ENCODE results near the gene RIMBP2. TPM values are rescaled to one million over a fixed set of nuclear protein-coding genes. Genes with fewer than 3 reads are reported as not detected.

The RIMBP2 gene
- total and polyA plus RNA-seq, 2 experiments from 2014 or later: not detected

GRCh38 chr12:130486146-130486435 is 230.0 kb downstream of the RIMBP2 start:
- Histone ChIP-seq H3K4me3 (no peak overlapping the region), H2AFZ (no peak overlapping the region), H3K4me2 (ENCODE audit: unreplicated experiment) (no peak overlapping the region), H3K9ac (no peak overlapping the region), H3K9me2 (ENCODE audit: insufficient read depth) (no peaks in the 10 kb centered on the region), H3K27me3 (replicated peaks; ENCODE audit: insufficient read depth) (no peaks in the 10 kb centered on the region), H3K27ac (no peak overlapping the region), H3K9me3 (ENCODE audit: low read depth) (no peaks in the 10 kb centered on the region), H3F3A (ENCODE audit: insufficient read depth) (no peaks in the 10 kb centered on the region), H3K79me2 (ENCODE audit: insufficient read depth) (no peaks in the 10 kb centered on the region), H3K4me1 (ENCODE audit: insufficient read depth) (no peaks in the 10 kb centered on the region), H3K36me3 (ENCODE audit: low read depth) (no peaks in the 10 kb centered on the region), H4K20me1 (ENCODE audit: insufficient read depth) (no peaks in the 10 kb centered on the region)
- TF ChIP-seq EZH2phosphoT487 (IDR thresholded peaks at IDR 0.05; ENCODE audit: insufficient read depth, low read depth) (no peak), EZH2 (IDR thresholded peaks at IDR 0.05; ENCODE audit: insufficient read depth, poor library complexity, severe bottlenecking) (no peak)
- 43 to 54% methylated on average over 10 of the region's 10 CpGs for WGBS, 2 experiments (ENCODE audit: low coverage in 1 of 2, low lambda C conversion rate in 2 of 2, missing lambda C conversion rate in 2 of 2)
- in situ Hi-C loops (cut with MboI): no loop called here
- DNase-seq: no peak

DNA sequence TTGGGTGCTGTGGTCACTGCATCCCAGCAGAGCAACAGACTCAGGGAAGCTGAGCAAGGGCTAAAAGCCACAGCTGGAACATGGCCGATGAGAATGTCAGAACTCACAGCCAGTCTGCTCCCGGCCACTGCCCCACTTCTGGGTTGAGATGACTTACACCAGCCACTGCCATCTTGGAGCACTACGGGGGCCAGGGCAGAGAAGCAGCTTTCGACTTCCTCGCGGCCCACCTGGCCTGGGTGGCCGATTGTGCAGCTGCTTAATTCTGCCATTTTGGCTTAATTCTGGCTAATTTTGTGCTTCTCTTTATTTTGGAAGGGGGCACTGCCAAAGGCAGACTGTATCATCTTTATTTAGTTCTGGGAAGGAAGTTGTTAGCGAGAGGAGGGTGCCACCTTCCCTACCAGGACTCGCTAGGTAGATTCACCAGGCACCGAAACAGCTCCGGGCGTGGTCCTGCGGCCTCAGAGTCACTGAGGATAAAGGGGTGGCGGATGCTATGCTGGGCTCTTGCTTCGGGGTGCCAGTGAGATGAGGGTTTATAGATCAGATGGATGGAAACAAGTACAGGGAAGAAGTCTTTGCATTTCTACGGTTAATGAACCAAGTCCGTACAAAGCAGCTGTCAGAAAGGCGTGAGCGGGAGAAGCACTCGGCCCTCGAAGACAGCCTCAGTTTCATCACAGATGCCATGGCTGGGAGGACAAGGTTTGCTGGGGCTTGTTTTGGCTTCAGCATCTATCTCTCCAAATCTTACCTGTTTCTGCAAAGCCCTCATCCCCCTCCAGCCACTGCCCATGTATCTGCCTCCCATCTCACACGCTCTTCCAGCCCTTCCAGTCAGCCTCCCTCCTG is 230.6 kb downstream of the RIMBP2 start:
- Histone ChIP-seq H3K27me3 (replicated peaks; ENCODE audit: insufficient read depth) (no peaks in the 10 kb centered on the region), H3K79me2 (ENCODE audit: insufficient read depth) (no peaks in the 10 kb centered on the region), H3K4me1 (ENCODE audit: insufficient read depth) (no peaks in the 10 kb centered on the region), H2AFZ (no peak overlapping the region), H4K20me1 (ENCODE audit: insufficient read depth) (no peaks in the 10 kb centered on the region), H3K9me3 (ENCODE audit: low read depth) (no peaks in the 10 kb centered on the region), H3F3A (ENCODE audit: insufficient read depth) (no peaks in the 10 kb centered on the region), H3K36me3 (ENCODE audit: low read depth) (no peaks in the 10 kb centered on the region), H3K4me3 (no peak overlapping the region), H3K27ac (no peak overlapping the region), H3K9me2 (ENCODE audit: insufficient read depth) (no peaks in the 10 kb centered on the region), H3K4me2 (ENCODE audit: unreplicated experiment) (no peak overlapping the region), H3K9ac (no peak overlapping the region)
- no peak for TF ChIP-seq EZH2 (IDR thresholded peaks at IDR 0.05; ENCODE audit: insufficient read depth, poor library complexity, severe bottlenecking)
- in situ Hi-C loops (cut with MboI): no loop called here
- no peak for DNase-seq
- WGBS, 2 experiments (ENCODE audit: low coverage in 1 of 2, low lambda C conversion rate in 2 of 2, missing lambda C conversion rate in 2 of 2): 72% methylated on average over 22 of the region's 22 CpGs

- Histone ChIP-seq H3K4me3 (no peak overlapping the region), H3K36me3 (ENCODE audit: low read depth) (no peaks in the 10 kb centered on the region), H3K4me1 (ENCODE audit: insufficient read depth) (no peaks in the 10 kb centered on the region), H3K27ac (no peak overlapping the region), H3F3A (ENCODE audit: insufficient read depth) (no peaks in the 10 kb centered on the region), H4K20me1 (ENCODE audit: insufficient read depth) (no peaks in the 10 kb centered on the region), H3K9me3 (ENCODE audit: low read depth) (no peaks in the 10 kb centered on the region), H3K27me3 (replicated peaks; ENCODE audit: insufficient read depth) (no peaks in the 10 kb centered on the region), H3K4me2 (ENCODE audit: unreplicated experiment) (no peak overlapping the region), H3K9me2 (ENCODE audit: insufficient read depth) (no peaks in the 10 kb centered on the region), H3K79me2 (ENCODE audit: insufficient read depth) (no peaks in the 10 kb centered on the region), H3K9ac (no peak overlapping the region), H2AFZ (no peak overlapping the region)
- TF ChIP-seq EZH2 (IDR thresholded peaks at IDR 0.05; ENCODE audit: insufficient read depth, poor library complexity, severe bottlenecking): no peak
- no peak for TF ChIP-seq EZH2phosphoT487 (IDR thresholded peaks at IDR 0.05; ENCODE audit: insufficient read depth, low read depth)
- 59 to 64% methylated on average over 11 of the region's 11 CpGs for WGBS, 2 experiments (ENCODE audit: low coverage in 1 of 2, low lambda C conversion rate in 2 of 2, missing lambda C conversion rate in 2 of 2)
- DNase-seq: no peak
- in situ Hi-C loops (cut with MboI): no loop called here
Measured at GRCh38 chr12:130484221-130484620, 231.9 kb downstream of the RIMBP2 start.

DNA sequence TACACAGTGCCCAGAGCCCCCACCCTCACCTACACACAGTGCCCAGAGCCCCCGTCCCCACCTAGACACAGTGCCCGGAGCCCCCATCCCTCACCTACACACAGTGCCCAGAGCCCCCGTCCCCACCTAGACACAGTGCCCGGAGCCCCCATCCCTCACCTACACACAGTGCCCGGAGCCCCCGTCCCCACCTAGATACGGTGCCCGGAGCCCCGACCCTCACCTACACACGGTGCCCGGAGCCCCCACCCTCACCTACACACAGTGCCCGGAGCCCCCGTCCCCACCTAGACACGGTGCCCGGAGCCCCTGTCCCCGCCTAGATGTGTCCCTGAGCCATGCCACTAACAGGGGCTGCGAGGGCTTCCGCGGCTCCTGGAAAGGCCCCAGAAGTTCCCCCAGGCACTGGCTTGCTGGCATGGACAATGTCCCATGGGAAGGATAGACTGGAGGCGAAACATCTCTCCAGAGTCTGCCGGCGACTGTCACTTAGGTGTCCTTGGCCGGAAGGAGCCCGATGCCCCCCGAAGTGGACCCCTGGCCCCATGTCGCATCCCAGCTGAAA is 232.4 kb downstream of the RIMBP2 start:
- Histone ChIP-seq H3K27me3 (replicated peaks; ENCODE audit: insufficient read depth) (no peaks in the 10 kb centered on the region), H2AFZ (no peak overlapping the region), H3K9me2 (ENCODE audit: insufficient read depth) (no peaks in the 10 kb centered on the region), H3K36me3 (ENCODE audit: low read depth) (no peaks in the 10 kb centered on the region), H3K4me3 (no peak overlapping the region), H3K79me2 (ENCODE audit: insufficient read depth) (no peaks in the 10 kb centered on the region), H3K9me3 (ENCODE audit: low read depth) (no peaks in the 10 kb centered on the region), H3K4me1 (ENCODE audit: insufficient read depth) (no peaks in the 10 kb centered on the region), H3F3A (ENCODE audit: insufficient read depth) (no peaks in the 10 kb centered on the region), H3K27ac (no peak overlapping the region), H3K9ac (no peak overlapping the region), H3K4me2 (ENCODE audit: unreplicated experiment) (no peak overlapping the region), H4K20me1 (ENCODE audit: insufficient read depth) (no peaks in the 10 kb centered on the region)
- in situ Hi-C loops (cut with MboI): no loop called here
- no peak for DNase-seq
- TF ChIP-seq EZH2phosphoT487 (IDR thresholded peaks at IDR 0.05; ENCODE audit: insufficient read depth, low read depth) (no peak), EZH2 (IDR thresholded peaks at IDR 0.05; ENCODE audit: insufficient read depth, poor library complexity, severe bottlenecking) (no peak)
- 72 to 77% methylated on average over 14 to 26 of the region's 26 CpGs for WGBS, 2 experiments (ENCODE audit: low coverage in 1 of 2, low lambda C conversion rate in 2 of 2, missing lambda C conversion rate in 2 of 2)
